Cardiac muscle cell (in vitro differentiated cells and primary cell): ENCODE results near the gene ITPKA. TPM values are rescaled to one million over a fixed set of nuclear protein-coding genes. Genes with fewer than 3 reads are reported as not detected.
A peak's percentile ranks its signal among the peaks of the same experiment; 100 is the strongest.
"Not testable (repeated sequence)": the region's sequence is repeated elsewhere in the genome, so short reads cannot be mapped to it uniquely, and the experiment has no call there.

ENCODE experiments used
- DNase-seq, 2 donors: peaks; one replicate each; pipeline versions ENCODE4 v3.0.0 to v3.0.0-alpha.2; 2010 to 2017; ENCODE audit warnings: low read depth in 1 of 2, low spot score in 1 of 2
- H3K27ac ChIP-seq: fragments of 200-600 bp; sonication (generic); 2 replicates; pipeline ENCODE4 v1.5.1; 2016
- H3K27me3 ChIP-seq: fragments of 200-600 bp; sonication (generic); 2 replicates; pipeline ENCODE4 v1.6.0; 2016; ENCODE audit warnings: control low read depth
- H3K36me3 ChIP-seq: fragments of 200-600 bp; sonication (generic); 2 replicates; pipeline ENCODE4 v1.5.1; 2016; ENCODE audit warnings: control low read depth
- H3K4me1 ChIP-seq: fragments of 200-600 bp; sonication (generic); 2 replicates; pipeline ENCODE4 v1.8.1; 2017; ENCODE audit warnings: low read depth, mild to moderate bottlenecking, mixed run types
- H3K4me3 ChIP-seq: fragments of 200-600 bp; sonication (generic); 2 replicates; pipeline ENCODE4 v1.5.1; 2016; ENCODE audit warnings: mild to moderate bottlenecking
- H3K9me3 ChIP-seq: fragments of 200-600 bp; sonication (generic); 2 replicates; pipeline ENCODE4 v1.5.1; 2017; ENCODE audit warnings: low read depth, mild to moderate bottlenecking, control low read depth
- CTCF ChIP-seq: IDR thresholded peaks from 2 replicates; pipeline ENCODE4 v1.5.1; 2012; ENCODE audit warnings: low read depth, mild to moderate bottlenecking, low read length
- polyA plus RNA-seq: library from polyadenylated mRNA; unstranded; fragments of >200 nt; fragmentation: Nextera tagmentation; extraction: Ambion mirVana; gene quantifications from 2 replicates; pipeline ENCODE4 v1.2.1, GENCODE V29; 2016
- total RNA-seq: library from RNA; depleted of rRNA; stranded (reverse); fragments of >200 nt; gene quantifications from 2 replicates; pipeline ENCODE4 v1.2.3, GENCODE V29; 2016

ITPKA gene
- total and polyA plus RNA-seq, 2 experiments from 2014 or later: 6.0 to 6.4 TPM

- no peaks in the 10 kb centered on the region for H3K4me1 ChIP-seq
Measured at GRCh38 chr15:41466711-41467110, 27.0 kb upstream of the ITPKA start.

GRCh38 chr15:41469644-41470043 is 24.0 kb upstream of the ITPKA start:
- DNase-seq, H3K4me1 ChIP-seq, H3K27me3 ChIP-seq, H3K27ac ChIP-seq, H3K4me3 ChIP-seq, H3K9me3 ChIP-seq: not testable (repeated sequence)
- H3K36me3 ChIP-seq: peaks cover 52% of the 10 kb centered on the region

More at GRCh38 chr15:41466711-41467110, 27.0 kb upstream of the ITPKA start:
- H3K27ac ChIP-seq: no peak overlapping the region
- DNase-seq: no peak
- H3K9me3 ChIP-seq: no peaks in the 10 kb centered on the region
- peaks cover 41% of the 10 kb centered on the region for H3K36me3 ChIP-seq
- H3K4me3 ChIP-seq: no peak overlapping the region
- TF ChIP-seq CTCF: no peak
- H3K27me3 ChIP-seq: no peaks in the 10 kb centered on the region

- peaks cover 74% of the 10 kb centered on the region for H3K36me3 ChIP-seq
- no peak overlapping the region for H3K4me3 ChIP-seq
- no peaks in the 10 kb centered on the region for H3K27me3 ChIP-seq
- no peaks in the 10 kb centered on the region for H3K9me3 ChIP-seq
- no peak for TF ChIP-seq CTCF
- no peak for DNase-seq
- H3K27ac ChIP-seq: no peak overlapping the region
- H3K4me1 ChIP-seq: no peaks in the 10 kb centered on the region
Measured at GRCh38 chr15:41473418-41473817, 20.3 kb upstream of the ITPKA start.

- DNase-seq: no peak
- Histone ChIP-seq H3K27ac (no peak overlapping the region), H3K4me1 (no peaks in the 10 kb centered on the region), H3K9me3 (no peaks in the 10 kb centered on the region), H3K27me3 (no peaks in the 10 kb centered on the region), H3K4me3 (no peak overlapping the region), H3K36me3 (peaks cover 80% of the 10 kb centered on the region)
- TF ChIP-seq CTCF: no peak
Measured at GRCh38 chr15:41474436-41474835, 19.2 kb upstream of the ITPKA start.

- Histone ChIP-seq H3K9me3 (no peaks in the 10 kb centered on the region), H3K4me3 (no peak overlapping the region), H3K27ac (no peak overlapping the region), H3K27me3 (no peaks in the 10 kb centered on the region), H3K4me1 (no peaks in the 10 kb centered on the region), H3K36me3 (peaks cover 76% of the 10 kb centered on the region)
- TF ChIP-seq CTCF: no peak
- no peak for DNase-seq
Measured at GRCh38 chr15:41474941-41475340, 18.7 kb upstream of the ITPKA start.

- no peak for TF ChIP-seq CTCF
- H3K9me3 ChIP-seq: no peaks in the 10 kb centered on the region
- peaks cover 79% of the 10 kb centered on the region for H3K36me3 ChIP-seq
- no peak overlapping the region for H3K27ac ChIP-seq
- no peak overlapping the region for H3K4me3 ChIP-seq
- no peaks in the 10 kb centered on the region for H3K27me3 ChIP-seq
- peak in 1 of 2 donors; percentile 77 for DNase-seq
- H3K4me1 ChIP-seq: no peaks in the 10 kb centered on the region
Measured at GRCh38 chr15:41476416-41477048, 17.1 kb upstream of the ITPKA start.
